GM21723 (cell line): ENCODE data around the gene SPRED1.
A peak's percentile ranks its signal among the peaks of the same experiment; 100 is the strongest.

Experiments
- ATAC-seq: cut with Tn5 transposase; IDR thresholded peaks from one replicate; pipeline ENCODE4 v1.9.1; 2021; ENCODE audit warnings: mild to moderate bottlenecking, moderate library complexity; ENCODE audit not compliant: unreplicated experiment

Gene SPRED1

DNA sequence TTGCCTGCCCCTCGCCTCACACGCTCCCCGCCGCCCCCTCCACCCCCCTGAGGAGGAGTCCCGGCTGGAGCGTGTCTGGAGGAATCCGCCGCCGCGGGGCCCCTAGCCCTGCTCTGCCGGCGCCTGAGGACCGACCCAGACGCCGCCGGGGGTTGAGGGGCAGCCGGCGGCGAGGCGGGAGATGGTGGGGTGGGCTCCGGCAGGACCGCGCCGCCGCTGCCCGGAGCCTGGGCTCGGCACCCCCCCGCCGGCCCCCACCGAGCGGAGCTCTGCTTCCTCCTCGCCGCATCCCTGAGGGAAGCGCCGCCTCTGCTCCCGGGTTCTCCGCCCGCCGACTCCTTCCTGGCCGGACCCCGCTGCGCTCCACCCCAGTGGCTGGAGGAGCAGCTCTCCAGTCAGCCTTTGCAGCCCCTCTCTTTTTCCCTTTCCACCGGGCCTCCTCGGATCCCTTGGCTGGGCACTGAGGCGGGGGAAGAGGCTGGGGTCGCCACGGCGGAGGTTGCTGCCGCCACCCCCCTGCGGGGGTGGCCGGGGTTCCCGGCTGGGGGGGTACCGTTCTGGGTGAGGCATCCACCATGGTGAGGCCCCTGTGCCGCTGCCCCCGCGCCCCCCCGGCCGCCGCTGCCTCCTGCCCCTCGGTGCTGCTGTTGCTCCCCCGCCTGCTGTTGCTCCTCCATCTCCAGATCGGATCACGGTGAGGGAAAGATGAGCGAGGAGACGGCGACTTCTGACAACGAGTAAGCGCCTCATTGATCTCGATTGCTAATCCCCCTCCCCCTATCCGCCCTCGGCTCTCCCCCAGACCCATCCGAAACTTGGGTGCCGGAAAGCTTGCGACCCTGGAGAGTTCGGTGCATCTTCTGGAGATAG lies at the start of gene SPRED1:
SPRED1 (plus strand) TSS at position 356 of the 870 bp plus-strand sequence; CDS start at position 706, 350 bp downstream.
- peak; percentile 35 for ATAC-seq

- no peak for ATAC-seq
Observed at GRCh38 chr15:38205526-38206272, 46.9 kb upstream of the SPRED1 start.

GRCh38 chr15:38207621-38208020 lies 45.0 kb upstream of the SPRED1 start:
- no peak for ATAC-seq

- no peak for ATAC-seq
Observed at GRCh38 chr15:38208206-38208605, 44.4 kb upstream of the SPRED1 start.

DNA sequence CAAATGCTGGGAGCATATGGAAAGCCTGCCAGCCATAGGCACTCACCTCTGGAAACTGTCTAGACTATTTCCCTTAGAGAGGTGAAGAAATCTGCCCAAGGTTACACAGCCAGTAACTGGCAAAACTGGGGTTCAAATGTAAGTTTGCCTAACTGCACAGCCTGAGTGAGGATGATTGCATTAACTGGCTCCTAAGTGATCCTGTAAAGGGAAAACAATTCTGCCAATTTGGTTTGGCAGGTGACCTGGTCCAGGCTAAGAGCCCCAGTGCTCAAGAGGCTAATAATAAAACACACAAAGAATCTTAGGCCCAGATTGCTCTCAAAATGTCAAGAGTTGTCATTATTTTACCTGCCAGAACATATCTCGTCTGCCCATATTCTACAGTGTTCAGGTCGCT lies 43.9 kb upstream of the SPRED1 start:
- no peak for ATAC-seq

- no peak for ATAC-seq
Observed at GRCh38 chr15:38211249-38211648, 41.4 kb upstream of the SPRED1 start.

DNA sequence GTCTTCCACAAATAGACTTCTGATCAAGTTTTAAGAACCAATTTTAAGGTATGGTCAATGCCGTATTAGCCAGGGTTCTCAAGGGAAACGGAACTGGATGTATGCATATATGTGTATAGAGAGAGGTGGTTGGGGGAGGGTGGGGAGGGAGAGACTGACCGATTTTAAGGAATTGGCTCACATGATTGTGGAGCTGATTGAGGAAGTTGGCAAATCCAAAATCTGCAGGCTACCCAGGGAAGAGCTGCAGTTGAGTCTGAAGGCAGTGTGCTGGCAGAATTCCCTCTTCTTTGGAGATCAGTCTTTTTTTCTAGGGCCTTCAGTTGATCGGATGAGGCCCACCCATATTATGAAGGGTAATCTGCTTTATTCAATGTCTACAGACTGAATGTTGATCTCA lies 40.8 kb upstream of the SPRED1 start:
- no peak for ATAC-seq

DNA sequence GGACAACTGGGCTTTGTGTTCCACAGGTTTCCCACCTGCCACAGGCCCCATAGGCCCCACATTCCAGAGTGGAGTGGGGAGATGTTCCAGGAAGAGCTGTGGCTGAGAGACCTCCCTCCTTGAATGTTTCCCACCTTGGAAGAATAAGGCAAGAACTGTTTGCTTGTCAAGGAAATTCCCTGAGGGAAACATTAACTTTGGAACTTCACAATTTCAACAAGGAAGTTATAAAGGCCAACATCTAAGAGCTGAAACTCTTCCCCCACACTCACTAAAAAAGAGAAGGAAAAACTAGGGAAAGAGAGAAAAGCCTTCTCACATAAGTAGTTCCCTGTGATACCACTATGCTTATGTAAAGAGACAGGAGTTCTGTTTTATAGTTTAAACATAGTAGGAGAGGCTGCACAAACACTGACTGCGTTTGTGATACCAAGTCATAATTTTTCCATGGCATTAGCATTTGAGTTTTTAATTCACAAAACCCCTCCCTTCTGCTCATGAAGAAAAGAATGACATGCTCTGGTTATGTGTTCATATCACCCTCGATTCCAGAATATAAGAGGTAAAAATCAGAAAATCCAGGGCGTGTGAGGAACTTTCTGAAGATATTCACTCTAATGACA lies 39.8 kb upstream of the SPRED1 start:
- ATAC-seq = no peak

GRCh38 chr15:38213356-38213755 lies 39.3 kb upstream of the SPRED1 start:
- ATAC-seq = no peak

- no peak for ATAC-seq
Observed at GRCh38 chr15:38215707-38216106, 36.9 kb upstream of the SPRED1 start.

DNA sequence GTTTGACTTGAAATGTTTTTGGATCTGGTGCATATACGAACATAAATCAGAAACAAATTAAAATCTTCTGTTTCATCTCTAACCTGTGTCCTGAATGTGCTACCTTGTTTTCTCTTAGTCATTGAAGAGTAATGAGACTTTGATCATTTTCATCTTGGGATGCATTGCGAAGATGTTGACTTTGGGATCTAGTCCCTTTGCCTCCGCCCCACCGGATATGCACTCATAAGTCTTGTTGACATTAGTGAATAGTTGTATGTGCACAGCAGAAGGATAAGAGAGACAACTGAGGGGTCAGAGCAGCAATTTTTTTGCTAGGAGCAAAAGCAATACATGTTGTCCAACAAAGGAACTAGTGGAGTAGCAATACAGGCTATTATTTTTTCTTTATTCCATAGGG lies 35.9 kb upstream of the SPRED1 start:
- ATAC-seq = no peak

DNA sequence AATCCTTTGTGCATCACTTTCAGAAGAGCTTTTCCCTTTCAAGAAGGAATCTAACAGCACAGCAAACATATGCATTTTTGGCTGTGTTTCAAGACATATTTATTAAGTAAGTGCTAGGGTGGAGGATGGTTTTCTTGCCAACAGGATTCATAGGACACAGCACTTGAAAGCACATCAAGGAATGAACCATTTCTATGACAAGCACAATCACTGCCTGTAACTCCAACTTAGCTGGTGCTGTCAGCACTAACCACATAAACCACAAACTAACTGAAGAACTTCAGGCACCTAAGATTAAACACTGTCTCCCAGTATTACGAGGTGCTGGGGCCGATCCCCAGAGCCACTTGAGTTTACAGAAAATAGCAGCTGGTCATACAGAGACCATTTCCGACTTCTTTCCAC lies 35.4 kb upstream of the SPRED1 start:
- ATAC-seq = no peak

- ATAC-seq = no peak
Observed at GRCh38 chr15:38217788-38218609, 34.6 kb upstream of the SPRED1 start.

GRCh38 chr15:38220606-38221273 lies 31.9 kb upstream of the SPRED1 start:
- ATAC-seq = no peak

- no peak for ATAC-seq
Observed at GRCh38 chr15:38224486-38224885, 28.1 kb upstream of the SPRED1 start.

DNA sequence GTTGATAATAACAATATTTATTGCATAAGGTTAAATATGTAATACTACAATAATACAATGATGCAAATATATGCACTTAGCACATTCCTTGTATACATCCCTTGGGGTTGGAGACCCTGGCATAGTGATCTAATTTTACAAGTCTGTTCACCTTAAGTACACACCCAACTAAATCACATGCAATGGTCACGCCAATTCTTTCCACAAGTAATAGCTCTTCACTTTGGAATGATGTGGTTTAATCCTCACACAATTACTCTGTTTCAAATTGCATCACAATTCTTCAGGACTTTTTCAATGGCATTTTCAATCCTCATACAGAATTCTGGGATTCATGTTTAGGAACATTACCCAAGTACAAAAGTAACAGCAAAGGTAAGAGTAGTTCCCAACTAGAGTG lies 27.3 kb upstream of the SPRED1 start:
- ATAC-seq = no peak

- ATAC-seq = no peak
Observed at GRCh38 chr15:38226608-38227266, 25.9 kb upstream of the SPRED1 start.

DNA sequence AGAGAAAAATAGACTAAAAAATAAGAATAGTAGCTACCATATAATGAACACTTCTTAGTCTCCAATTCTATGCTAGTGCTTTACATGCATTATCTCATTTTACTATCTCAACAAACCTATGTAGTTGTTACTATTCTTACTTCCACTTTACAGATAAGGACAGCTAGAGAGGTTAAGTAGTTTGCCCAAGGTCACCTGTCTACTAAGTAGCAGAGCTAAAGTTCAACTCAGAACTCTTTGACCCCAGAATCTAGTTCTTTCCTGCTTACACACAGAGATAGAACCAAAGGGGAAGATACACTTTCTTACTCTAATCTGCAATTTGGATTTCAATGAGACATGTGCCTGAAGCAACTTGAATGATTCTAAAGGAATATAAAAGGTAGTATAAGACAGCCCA lies 24.7 kb upstream of the SPRED1 start:
- no peak for ATAC-seq

DNA sequence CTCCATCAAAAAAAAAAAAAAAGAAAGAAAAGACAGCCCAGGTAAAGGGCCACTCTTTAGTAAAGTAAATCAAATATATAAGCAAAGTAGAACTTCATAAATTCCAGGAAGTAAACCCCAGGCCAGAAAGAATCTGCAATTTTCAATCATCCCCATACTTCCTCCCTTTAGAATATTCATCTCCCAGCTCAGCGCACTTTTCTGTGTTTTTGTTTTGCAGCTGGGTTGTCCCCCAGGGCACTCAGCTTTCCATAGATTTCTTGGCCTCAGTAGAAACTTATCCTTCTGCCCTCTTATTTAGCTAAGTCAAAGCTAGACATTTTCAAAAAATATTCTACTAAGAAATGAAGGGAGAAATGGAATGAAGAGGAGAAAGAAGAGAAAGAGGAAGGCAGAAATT lies 24.0 kb upstream of the SPRED1 start:
- ATAC-seq = no peak
